Fibroblast of upper back skin (primary cell): ENCODE data around the gene SLC37A1.
A peak's percentile ranks its signal among the peaks of the same experiment; 100 is the strongest.

Source experiments
- DNase-seq: peaks from one replicate; pipeline ENCODE4 v3.0.0-alpha.2; 2013

Gene SLC37A1

GRCh38 chr21:42479582-42479981 is 34.1 kb upstream of the SLC37A1 start:
- no peak for DNase-seq

- DNase-seq = no peak
Measured at GRCh38 chr21:42480736-42481135, 32.9 kb upstream of the SLC37A1 start.

GRCh38 chr21:42481169-42481568 is 32.5 kb upstream of the SLC37A1 start:
- DNase-seq = no peak

GRCh38 chr21:42484966-42485365 is 28.7 kb upstream of the SLC37A1 start:
- no peak for DNase-seq

- no peak for DNase-seq
Measured at GRCh38 chr21:42486072-42486471, 27.6 kb upstream of the SLC37A1 start.

- no peak for DNase-seq
Measured at GRCh38 chr21:42486531-42486930, 27.1 kb upstream of the SLC37A1 start.

- DNase-seq = no peak
Measured at GRCh38 chr21:42489006-42489563, 24.6 kb upstream of the SLC37A1 start.

GRCh38 chr21:42489991-42490390 is 23.7 kb upstream of the SLC37A1 start:
- DNase-seq = no peak

- DNase-seq = no peak
Measured at GRCh38 chr21:42490720-42491119, 22.9 kb upstream of the SLC37A1 start.

GRCh38 chr21:42491328-42491727 is 22.3 kb upstream of the SLC37A1 start:
- no peak for DNase-seq

GRCh38 chr21:42492201-42492600 is 21.5 kb upstream of the SLC37A1 start:
- no peak for DNase-seq

GRCh38 chr21:42493109-42494060 is 20.3 kb upstream of the SLC37A1 start:
- no peak for DNase-seq

GRCh38 chr21:42495027-42495426 is 18.6 kb upstream of the SLC37A1 start:
- DNase-seq = no peak

- DNase-seq = no peak
Measured at GRCh38 chr21:42495765-42496119, 17.9 kb upstream of the SLC37A1 start.

- peak; percentile 98 for DNase-seq
Measured at GRCh38 chr21:42496120-42496838, 17.4 kb upstream of the SLC37A1 start, which contains the start of gene RSPH1. Gene RSPH1 (minus strand): TSS chr21:42496224. CDS start chr21:42496186, 38 bp downstream.

- no peak for DNase-seq
Measured at GRCh38 chr21:42496839-42497202, 16.8 kb upstream of the SLC37A1 start.

GRCh38 chr21:42498012-42498411 is 15.6 kb upstream of the SLC37A1 start:
- DNase-seq = no peak

GRCh38 chr21:42499444-42500112 is 14.1 kb upstream of the SLC37A1 start:
- no peak for DNase-seq

- no peak for DNase-seq
Measured at GRCh38 chr21:42500225-42500624, 13.4 kb upstream of the SLC37A1 start.

- no peak for DNase-seq
Measured at GRCh38 chr21:42500736-42501135, 12.9 kb upstream of the SLC37A1 start.

- no peak for DNase-seq
Measured at GRCh38 chr21:42503711-42504110, 9.9 kb upstream of the SLC37A1 start.

- no peak for DNase-seq
Measured at GRCh38 chr21:42505090-42505726, 8.4 kb upstream of the SLC37A1 start.

- no peak for DNase-seq
Measured at GRCh38 chr21:42507418-42507817, 6.2 kb upstream of the SLC37A1 start.
